Upper lobe of left lung (tissue), 6 donors: Measurements from ENCODE around the gene CDC45. TPM values are rescaled to one million over a fixed set of nuclear protein-coding genes. Genes with fewer than 3 reads are reported as not detected.

Source experiments
- ATAC-seq, 2 donors: fragments of 200-7000 bp; cut with Tn5 transposase; one replicate each; pipeline ENCODE4 v1.9.1; 2022; ENCODE audit warnings: mild to moderate bottlenecking in 2 of 2, moderate library complexity in 2 of 2; ENCODE audit not compliant: low FRiP score in 2 of 2
- DNase-seq, 2 donors: peaks; one replicate each; pipeline ENCODE4 v3.0.0-alpha.2; 2019 to 2020
- H3K27ac ChIP-seq, 4 donors: fragments of 200-600 bp; sonication (generic); one replicate each; pipeline ENCODE4 v1.5.1; 2016 to 2019
- H3K27me3 ChIP-seq, 4 donors: fragments of 200-600 bp; sonication (generic); one replicate each; pipeline ENCODE4 v1.5.1; 2017 to 2019
- H3K36me3 ChIP-seq, 4 donors: fragments of 200-600 bp; sonication (generic); one replicate each; pipeline ENCODE4 v1.5.1; 2016 to 2019
- H3K4me1 ChIP-seq, 4 donors: fragments of 200-600 bp; sonication (generic); one replicate each; pipeline ENCODE4 v1.5.1; 2018 to 2019
- H3K4me3 ChIP-seq, 4 donors: fragments of 200-600 bp; sonication (generic); one replicate each; pipeline ENCODE4 v1.5.1; 2017 to 2019; ENCODE audit warnings: mild to moderate bottlenecking in 2 of 4, moderate library complexity in 1 of 4
- H3K9me3 ChIP-seq, 4 donors: fragments of 200-600 bp; sonication (generic); one replicate each; pipeline ENCODE4 v1.5.1; 2018 to 2019
- CTCF ChIP-seq, 6 experiments: fragments of 450-650 bp in 4 of 6; fragments of 200-600 bp in 2 of 6; sonication (generic) in 2 of 6; IDR thresholded peaks; one replicate each; pipeline ENCODE4 v1.5.1; 2016 to 2019; ENCODE audit warnings: antibody characterized with exemption in 6 of 6
- EP300 ChIP-seq, 4 donors: sonication (generic); formaldehyde crosslinking; IDR thresholded peaks; one replicate each; pipeline ENCODE4 v1.5.1; 2017; ENCODE audit warnings: antibody characterized with exemption in 4 of 4, control low read depth in 2 of 4
- POLR2A ChIP-seq, 4 donors: fragments of 450-650 bp; IDR thresholded peaks; one replicate each; pipeline ENCODE4 v1.5.1; 2016 to 2017; ENCODE audit warnings: antibody characterized with exemption in 4 of 4, mild to moderate bottlenecking in 2 of 4
- POLR2AphosphoS5 ChIP-seq, 2 donors: sonication (generic); formaldehyde crosslinking; IDR thresholded peaks; one replicate each; pipeline ENCODE4 v1.5.1; 2017; ENCODE audit warnings: antibody characterized with exemption in 2 of 2
- WGBS, 2 donors: methylation state at CpG; one replicate each; pipeline ENCODE4 v1.1.5; 2017 to 2018; 5-methylcytosine and 5-hydroxymethylcytosine counted together
- total RNA-seq, 6 donors: library from RNA; depleted of rRNA in 4 of 6; stranded (reverse); fragments of >200 nt in 4 of 6; gene quantifications; one replicate each; pipeline versions ENCODE4 v1.1.0 to v1.2.1, GENCODE V29; 2016 to 2021
- donor health status: DM: no; HTN: no; CAD: no; lungs with moderate emphysema.
- donor health status: DM: no; HTN: yes; CAD: no; lungs with severe emphysema.

The CDC45 gene
- total RNA-seq, 6 donors from 2014 or later, result 0.44 to 3.2 (median 1.8) TPM; not detected in 1

- ATAC-seq, result peak in 1 of 2 donors; percentile 30
- DNase-seq, result no peak
- no peaks in the 10 kb centered on the region for H3K36me3 ChIP-seq
- 92 to 95% methylated on average over 4 to 7 of the region's 7 CpGs for WGBS, 2 donors
- TF ChIP-seq EP300 (IDR thresholded peaks at IDR 0.05) (no peak), CTCF (IDR thresholded peaks at IDR 0.05) (no peak), POLR2AphosphoS5 (IDR thresholded peaks at IDR 0.05) (no peak), POLR2A (IDR thresholded peaks at IDR 0.05) (no peak)
- no peaks in the 10 kb centered on the region for H3K9me3 ChIP-seq
- H3K4me3 ChIP-seq, result no peak overlapping the region
- H3K27ac ChIP-seq, result no peak overlapping the region
- H3K27me3 ChIP-seq, result no peaks in the 10 kb centered on the region
- H3K4me1 ChIP-seq, result peaks cover 0 to 2% (median 0%) of the 10 kb centered on the region in 4 donors
Observed at GRCh38 chr22:19499236-19499879, 19.6 kb downstream of the CDC45 start.

- WGBS, 2 donors, result 100% methylated on average over 3 of the region's 4 CpGs
- H3K27ac ChIP-seq, result no peak overlapping the region
Observed at GRCh38 chr22:19499880-19500242, 20.1 kb downstream of the CDC45 start.

GRCh38 chr22:19501897-19502447 is 22.3 kb downstream of the CDC45 start:
- no peak for DNase-seq
- ATAC-seq, result no peak
- TF ChIP-seq POLR2AphosphoS5 (IDR thresholded peaks at IDR 0.05) (no peak), EP300 (IDR thresholded peaks at IDR 0.05) (no peak), POLR2A (IDR thresholded peaks at IDR 0.05) (no peak), CTCF (IDR thresholded peaks at IDR 0.05) (no peak)
- H3K27ac ChIP-seq, result no peak overlapping the region
- no peak overlapping the region for H3K4me3 ChIP-seq
- no peaks in the 10 kb centered on the region for H3K9me3 ChIP-seq
- no peaks in the 10 kb centered on the region for H3K36me3 ChIP-seq
- WGBS, 2 donors, result 92 to 95% methylated on average over 3 of the region's 3 CpGs
- H3K4me1 ChIP-seq, result peaks cover 0 to 2% (median 0%) of the 10 kb centered on the region in 4 donors
- no peaks in the 10 kb centered on the region for H3K27me3 ChIP-seq

More at GRCh38 chr22:19499880-19500242, 20.1 kb downstream of the CDC45 start:
- Histone ChIP-seq H3K4me3 (no peak overlapping the region), H3K4me1 (peaks cover 0 to 2% (median 0%) of the 10 kb centered on the region in 4 donors), H3K9me3 (no peaks in the 10 kb centered on the region), H3K27me3 (no peaks in the 10 kb centered on the region), H3K36me3 (no peaks in the 10 kb centered on the region)
- ATAC-seq (no peak), DNase-seq (no peak)
- TF ChIP-seq EP300 (IDR thresholded peaks at IDR 0.05) (no peak), CTCF (IDR thresholded peaks at IDR 0.05) (no peak), POLR2AphosphoS5 (IDR thresholded peaks at IDR 0.05) (no peak), POLR2A (IDR thresholded peaks at IDR 0.05) (no peak)

- no peak overlapping the region for H3K27ac ChIP-seq
- H3K27me3 ChIP-seq, result no peaks in the 10 kb centered on the region
- no peaks in the 10 kb centered on the region for H3K36me3 ChIP-seq
- no peaks in the 10 kb centered on the region for H3K4me1 ChIP-seq
- no peak for DNase-seq
- no peak for TF ChIP-seq POLR2AphosphoS5 (IDR thresholded peaks at IDR 0.05)
- TF ChIP-seq EP300 (IDR thresholded peaks at IDR 0.05), result no peak
- no peak for TF ChIP-seq POLR2A (IDR thresholded peaks at IDR 0.05)
- TF ChIP-seq CTCF (IDR thresholded peaks at IDR 0.05), result no peak
- H3K9me3 ChIP-seq, result no peaks in the 10 kb centered on the region
- no peak for ATAC-seq
- 81 to 82% methylated on average over 7 of the region's 7 CpGs for WGBS, 2 donors
- no peak overlapping the region for H3K4me3 ChIP-seq
Observed at GRCh38 chr22:19503367-19503766, 23.6 kb downstream of the CDC45 start.

GRCh38 chr22:19503869-19504268 is 24.1 kb downstream of the CDC45 start:
- H3K4me1 ChIP-seq, result no peaks in the 10 kb centered on the region
- TF ChIP-seq CTCF (IDR thresholded peaks at IDR 0.05) (no peak), POLR2A (IDR thresholded peaks at IDR 0.05) (no peak), EP300 (IDR thresholded peaks at IDR 0.05) (no peak), POLR2AphosphoS5 (IDR thresholded peaks at IDR 0.05) (no peak)
- WGBS, 2 donors, result 94 to 96% methylated on average over 9 of the region's 9 CpGs
- no peak overlapping the region for H3K4me3 ChIP-seq
- DNase-seq, result no peak
- H3K36me3 ChIP-seq, result no peaks in the 10 kb centered on the region
- no peak overlapping the region for H3K27ac ChIP-seq
- ATAC-seq, result no peak
- no peaks in the 10 kb centered on the region for H3K27me3 ChIP-seq
- no peaks in the 10 kb centered on the region for H3K9me3 ChIP-seq
